H1 (cell line): Measurements from ENCODE around the gene SHISA7. TPM values are rescaled to one million over a fixed set of nuclear protein-coding genes. Genes with fewer than 3 reads are reported as not detected.

ENCODE experiments used
- CBX8 ChIP-seq: fragments of 300-800, 300-1000 bp; sonication (generic); IDR thresholded peaks from 2 replicates; pipeline ENCODE4 v1.7.1; 2016; ENCODE audit warnings: low read depth, low read length, borderline replicate concordance
- CHD1 ChIP-seq: IDR thresholded peaks from 2 replicates; pipeline ENCODE4 v1.6.1; 2012; ENCODE audit warnings: low read depth, low read length, improper control_type of control experiment
- EZH2 ChIP-seq: fragments of 200-600 bp; sonication (generic); IDR thresholded peaks from 2 replicates; pipeline ENCODE4 v1.7.1; 2012; ENCODE audit warnings: low read depth, mild to moderate bottlenecking, moderate library complexity, low read length, inconsistent platforms; ENCODE audit not compliant: severe bottlenecking
- GTF2F1 ChIP-seq: IDR thresholded peaks from 2 replicates; pipeline ENCODE4 v1.6.1; 2012; ENCODE audit warnings: low read depth, low read length, improper control_type of control experiment, borderline replicate concordance
- MAFK ChIP-seq: IDR thresholded peaks from 2 replicates; pipeline ENCODE4 v1.6.1; 2012; ENCODE audit warnings: low read depth, mild to moderate bottlenecking, improper control_type of control experiment, low read length
- SP2 ChIP-seq: IDR thresholded peaks from 2 replicates; pipeline ENCODE4 v1.6.1; 2012; ENCODE audit warnings: mild to moderate bottlenecking, low read length, inconsistent platforms
- TCF12 ChIP-seq: IDR thresholded peaks from 2 replicates; pipeline ENCODE4 v1.6.1; 2011; ENCODE audit warnings: low read depth, mild to moderate bottlenecking, low read length
- polyA plus RNA-seq, 7 experiments: library from polyadenylated mRNA; depleted of rRNA in 3 of 7; stranded (reverse) in 5 of 7; unstranded in 2 of 7; fragments of >200 nt in 5 of 7; fragments of 200-250 nt in 2 of 7; gene quantifications; 1 replicate in 5 of 7; 2 replicates in 1 of 7; 4 replicates in 1 of 7; pipeline versions ENCODE4 v1.2.1 to v1.2.3, GENCODE V29; 2011 to 2013; ENCODE audit warnings: missing spikeins in 2 of 7, mixed read lengths in 2 of 7
- total RNA-seq: library from RNA; stranded (reverse); fragmentation: NEBNext Ultra II Directional; extraction: Animal tissue kit (Norgen Biotek cat#: 25700); gene quantifications from 2 replicates; pipeline ENCODE4 v1.2.1, GENCODE V29; 2021
- TF ChIP-seq, protein P1 (sequence below): fragments of 300-600 bp; sonication (generic); IDR thresholded peaks from 2 replicates; pipeline ENCODE4 v1.7.1; 2012; ENCODE audit warnings: low read length, moderate library complexity, mild to moderate bottlenecking, inconsistent platforms; ENCODE audit not compliant: insufficient replicate concordance
- TF ChIP-seq, protein P2 (sequence below): IDR thresholded peaks from 2 replicates; pipeline ENCODE4 v1.6.1; 2011; ENCODE audit warnings: low read length, improper control_type of control experiment

SHISA7 gene
- total and polyA plus RNA-seq, 2 of the 8 experiments (the other 6 are each of a cell fraction or from before 2014, with no cell fraction given), result 0.76 to 1.0 TPM

DNA sequence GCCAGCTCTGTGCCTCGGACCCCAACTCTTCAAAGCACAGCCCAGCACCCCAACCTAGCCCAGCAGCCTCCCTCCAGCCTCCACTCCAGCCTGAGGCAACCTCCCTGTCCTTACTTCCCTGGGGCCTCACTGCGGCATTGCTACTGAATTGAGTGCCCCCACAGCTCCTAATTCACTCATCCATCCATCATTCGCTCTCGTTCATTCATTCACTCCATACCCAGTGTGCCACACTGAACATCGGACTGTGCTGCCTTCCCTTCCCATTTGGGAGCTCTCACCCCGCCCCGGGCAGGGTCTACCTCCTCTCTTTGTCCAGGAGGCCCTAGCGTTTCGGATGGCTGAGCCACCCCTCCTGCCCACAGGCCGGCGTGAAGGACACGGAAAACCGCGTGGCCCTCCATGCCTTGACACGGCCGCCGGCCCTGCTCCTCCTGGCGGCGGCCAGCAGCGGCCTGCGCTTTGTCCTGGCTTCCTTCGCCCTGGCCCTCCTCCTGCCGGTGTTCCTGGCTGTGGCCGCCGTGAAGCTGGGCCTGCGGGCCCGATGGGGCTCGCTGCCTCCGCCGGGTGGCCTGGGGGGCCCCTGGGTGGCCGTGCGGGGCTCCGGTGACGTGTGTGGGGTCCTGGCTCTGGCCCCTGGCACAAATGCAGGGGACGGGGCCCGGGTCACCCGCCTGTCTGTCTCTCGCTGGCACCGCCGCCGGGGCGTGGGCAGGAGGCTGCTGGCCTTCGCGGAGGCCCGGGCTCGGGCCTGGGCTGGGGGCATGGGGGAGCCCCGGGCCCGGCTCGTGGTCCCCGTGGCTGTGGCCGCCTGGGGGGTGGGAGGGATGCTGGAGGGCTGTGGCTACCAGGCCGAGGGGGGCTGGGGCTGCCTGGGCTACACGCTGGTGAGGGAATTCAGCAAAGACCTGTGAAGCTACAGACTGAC lies 43.2 kb upstream of the SHISA7 start (continued):
- no peak for TF ChIP-seq TCF12
- TF ChIP-seq SP2, result no peak
- TF ChIP-seq, protein P1, sequence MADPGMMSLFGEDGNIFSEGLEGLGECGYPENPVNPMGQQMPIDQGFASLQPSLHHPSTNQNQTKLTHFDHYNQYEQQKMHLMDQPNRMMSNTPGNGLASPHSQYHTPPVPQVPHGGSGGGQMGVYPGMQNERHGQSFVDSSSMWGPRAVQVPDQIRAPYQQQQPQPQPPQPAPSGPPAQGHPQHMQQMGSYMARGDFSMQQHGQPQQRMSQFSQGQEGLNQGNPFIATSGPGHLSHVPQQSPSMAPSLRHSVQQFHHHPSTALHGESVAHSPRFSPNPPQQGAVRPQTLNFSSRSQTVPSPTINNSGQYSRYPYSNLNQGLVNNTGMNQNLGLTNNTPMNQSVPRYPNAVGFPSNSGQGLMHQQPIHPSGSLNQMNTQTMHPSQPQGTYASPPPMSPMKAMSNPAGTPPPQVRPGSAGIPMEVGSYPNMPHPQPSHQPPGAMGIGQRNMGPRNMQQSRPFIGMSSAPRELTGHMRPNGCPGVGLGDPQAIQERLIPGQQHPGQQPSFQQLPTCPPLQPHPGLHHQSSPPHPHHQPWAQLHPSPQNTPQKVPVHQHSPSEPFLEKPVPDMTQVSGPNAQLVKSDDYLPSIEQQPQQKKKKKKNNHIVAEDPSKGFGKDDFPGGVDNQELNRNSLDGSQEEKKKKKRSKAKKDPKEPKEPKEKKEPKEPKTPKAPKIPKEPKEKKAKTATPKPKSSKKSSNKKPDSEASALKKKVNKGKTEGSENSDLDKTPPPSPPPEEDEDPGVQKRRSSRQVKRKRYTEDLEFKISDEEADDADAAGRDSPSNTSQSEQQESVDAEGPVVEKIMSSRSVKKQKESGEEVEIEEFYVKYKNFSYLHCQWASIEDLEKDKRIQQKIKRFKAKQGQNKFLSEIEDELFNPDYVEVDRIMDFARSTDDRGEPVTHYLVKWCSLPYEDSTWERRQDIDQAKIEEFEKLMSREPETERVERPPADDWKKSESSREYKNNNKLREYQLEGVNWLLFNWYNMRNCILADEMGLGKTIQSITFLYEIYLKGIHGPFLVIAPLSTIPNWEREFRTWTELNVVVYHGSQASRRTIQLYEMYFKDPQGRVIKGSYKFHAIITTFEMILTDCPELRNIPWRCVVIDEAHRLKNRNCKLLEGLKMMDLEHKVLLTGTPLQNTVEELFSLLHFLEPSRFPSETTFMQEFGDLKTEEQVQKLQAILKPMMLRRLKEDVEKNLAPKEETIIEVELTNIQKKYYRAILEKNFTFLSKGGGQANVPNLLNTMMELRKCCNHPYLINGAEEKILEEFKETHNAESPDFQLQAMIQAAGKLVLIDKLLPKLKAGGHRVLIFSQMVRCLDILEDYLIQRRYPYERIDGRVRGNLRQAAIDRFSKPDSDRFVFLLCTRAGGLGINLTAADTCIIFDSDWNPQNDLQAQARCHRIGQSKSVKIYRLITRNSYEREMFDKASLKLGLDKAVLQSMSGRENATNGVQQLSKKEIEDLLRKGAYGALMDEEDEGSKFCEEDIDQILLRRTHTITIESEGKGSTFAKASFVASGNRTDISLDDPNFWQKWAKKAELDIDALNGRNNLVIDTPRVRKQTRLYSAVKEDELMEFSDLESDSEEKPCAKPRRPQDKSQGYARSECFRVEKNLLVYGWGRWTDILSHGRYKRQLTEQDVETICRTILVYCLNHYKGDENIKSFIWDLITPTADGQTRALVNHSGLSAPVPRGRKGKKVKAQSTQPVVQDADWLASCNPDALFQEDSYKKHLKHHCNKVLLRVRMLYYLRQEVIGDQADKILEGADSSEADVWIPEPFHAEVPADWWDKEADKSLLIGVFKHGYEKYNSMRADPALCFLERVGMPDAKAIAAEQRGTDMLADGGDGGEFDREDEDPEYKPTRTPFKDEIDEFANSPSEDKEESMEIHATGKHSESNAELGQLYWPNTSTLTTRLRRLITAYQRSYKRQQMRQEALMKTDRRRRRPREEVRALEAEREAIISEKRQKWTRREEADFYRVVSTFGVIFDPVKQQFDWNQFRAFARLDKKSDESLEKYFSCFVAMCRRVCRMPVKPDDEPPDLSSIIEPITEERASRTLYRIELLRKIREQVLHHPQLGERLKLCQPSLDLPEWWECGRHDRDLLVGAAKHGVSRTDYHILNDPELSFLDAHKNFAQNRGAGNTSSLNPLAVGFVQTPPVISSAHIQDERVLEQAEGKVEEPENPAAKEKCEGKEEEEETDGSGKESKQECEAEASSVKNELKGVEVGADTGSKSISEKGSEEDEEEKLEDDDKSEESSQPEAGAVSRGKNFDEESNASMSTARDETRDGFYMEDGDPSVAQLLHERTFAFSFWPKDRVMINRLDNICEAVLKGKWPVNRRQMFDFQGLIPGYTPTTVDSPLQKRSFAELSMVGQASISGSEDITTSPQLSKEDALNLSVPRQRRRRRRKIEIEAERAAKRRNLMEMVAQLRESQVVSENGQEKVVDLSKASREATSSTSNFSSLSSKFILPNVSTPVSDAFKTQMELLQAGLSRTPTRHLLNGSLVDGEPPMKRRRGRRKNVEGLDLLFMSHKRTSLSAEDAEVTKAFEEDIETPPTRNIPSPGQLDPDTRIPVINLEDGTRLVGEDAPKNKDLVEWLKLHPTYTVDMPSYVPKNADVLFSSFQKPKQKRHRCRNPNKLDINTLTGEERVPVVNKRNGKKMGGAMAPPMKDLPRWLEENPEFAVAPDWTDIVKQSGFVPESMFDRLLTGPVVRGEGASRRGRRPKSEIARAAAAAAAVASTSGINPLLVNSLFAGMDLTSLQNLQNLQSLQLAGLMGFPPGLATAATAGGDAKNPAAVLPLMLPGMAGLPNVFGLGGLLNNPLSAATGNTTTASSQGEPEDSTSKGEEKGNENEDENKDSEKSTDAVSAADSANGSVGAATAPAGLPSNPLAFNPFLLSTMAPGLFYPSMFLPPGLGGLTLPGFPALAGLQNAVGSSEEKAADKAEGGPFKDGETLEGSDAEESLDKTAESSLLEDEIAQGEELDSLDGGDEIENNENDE, result no peak
- no peak for TF ChIP-seq MAFK
- no peak for TF ChIP-seq CHD1
- TF ChIP-seq EZH2, result no peak
- TF ChIP-seq, protein P2, sequence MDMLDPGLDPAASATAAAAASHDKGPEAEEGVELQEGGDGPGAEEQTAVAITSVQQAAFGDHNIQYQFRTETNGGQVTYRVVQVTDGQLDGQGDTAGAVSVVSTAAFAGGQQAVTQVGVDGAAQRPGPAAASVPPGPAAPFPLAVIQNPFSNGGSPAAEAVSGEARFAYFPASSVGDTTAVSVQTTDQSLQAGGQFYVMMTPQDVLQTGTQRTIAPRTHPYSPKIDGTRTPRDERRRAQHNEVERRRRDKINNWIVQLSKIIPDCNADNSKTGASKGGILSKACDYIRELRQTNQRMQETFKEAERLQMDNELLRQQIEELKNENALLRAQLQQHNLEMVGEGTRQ, result no peak
- TF ChIP-seq CBX8, result no peak
- no peak for TF ChIP-seq GTF2F1
